ENCODE measurements around the gene FFAR4.
"Not testable (repeated sequence)": the region's sequence is repeated elsewhere in the genome, so short reads cannot be mapped to it uniquely, and the experiment has no call there.

FFAR4 gene

GRCh38 chr10:93566435-93567276, at the start of gene FFAR4:
Gene FFAR4, plus strand, starts transcription at chr10:93566665. Its CDS starts 56 bp downstream, at chr10:93566721.
- Histone ChIP-seq H3K9me3 (ENCODE audit: low read length) (no peaks in the 10 kb centered on the region), H3K27me3 (ENCODE audit: insufficient read depth, low read length) (peaks cover 69% of the 10 kb centered on the region), H3K4me1 (ENCODE audit: insufficient read depth, low read length) (no peaks in the 10 kb centered on the region), H3K4me3 (ENCODE audit: low read length) (no peak within 1 kb of the TSS), H2AFZ (ENCODE audit: low read depth, low read length) (peak within 1 kb of the TSS; percentile 26), H3K36me3 (ENCODE audit: insufficient read depth, low read length) (no peaks in the 10 kb centered on the region)

DNA sequence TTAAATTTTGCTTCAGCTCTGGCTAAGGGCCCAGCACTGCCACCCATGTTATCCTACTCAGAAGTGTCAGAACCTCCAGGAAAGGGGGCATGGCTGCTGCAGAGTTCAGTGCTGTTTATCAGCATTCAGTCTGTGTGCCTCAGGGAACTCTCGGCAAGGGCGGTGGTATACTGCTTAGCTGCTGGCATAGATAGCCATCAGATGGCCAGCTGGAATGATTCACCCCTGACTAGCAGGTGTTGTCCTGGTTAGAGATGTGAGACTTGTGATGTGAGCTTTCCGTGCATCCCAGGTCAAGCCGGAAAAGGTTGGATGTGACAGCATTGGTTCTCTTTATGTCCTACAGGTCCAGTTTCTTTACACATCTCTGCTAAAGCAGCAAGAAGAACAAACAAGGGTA, 47.9 kb upstream of the FFAR4 start:
- no peak overlapping the region for H3K4me3 ChIP-seq (ENCODE audit: low read length)
- H2AFZ ChIP-seq (ENCODE audit: low read depth, low read length) = no peak overlapping the region
- peaks cover 10% of the 10 kb centered on the region for H3K9me3 ChIP-seq (ENCODE audit: low read length)
- no peaks in the 10 kb centered on the region for H3K27me3 ChIP-seq (ENCODE audit: insufficient read depth, low read length)
- H3K4me1 ChIP-seq (ENCODE audit: insufficient read depth, low read length) = no peaks in the 10 kb centered on the region
- peaks cover 69% of the 10 kb centered on the region for H3K36me3 ChIP-seq (ENCODE audit: insufficient read depth, low read length)

DNA sequence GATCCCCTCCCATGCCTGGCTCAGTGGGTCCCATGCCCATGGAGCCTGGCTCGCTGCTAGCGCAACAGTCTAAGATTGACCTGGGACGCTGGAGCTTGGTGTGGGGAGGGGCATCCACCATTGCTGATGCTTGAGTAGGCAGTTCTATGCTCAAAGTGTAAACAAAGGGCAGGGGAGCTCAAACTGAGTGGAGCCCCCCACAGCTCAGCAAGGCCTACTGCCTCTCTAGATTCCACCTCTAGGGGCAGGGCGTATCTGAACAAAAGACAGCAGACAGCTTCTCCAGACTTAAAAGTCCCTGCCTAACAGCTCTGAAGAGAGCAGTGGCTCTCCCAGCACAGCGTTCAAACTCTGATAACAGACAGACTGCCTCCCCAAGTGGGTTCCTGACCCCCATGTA, 31.2 kb upstream of the FFAR4 start:
- Histone ChIP-seq H3K4me1 (ENCODE audit: insufficient read depth, low read length) (no peaks in the 10 kb centered on the region), H3K9me3 (ENCODE audit: low read length) (no peaks in the 10 kb centered on the region), H3K4me3 (ENCODE audit: low read length) (no peak overlapping the region), H3K27me3 (ENCODE audit: insufficient read depth, low read length) (no peaks in the 10 kb centered on the region), H2AFZ (ENCODE audit: low read depth, low read length) (no peak overlapping the region), H3K36me3 (ENCODE audit: insufficient read depth, low read length) (no peaks in the 10 kb centered on the region)

DNA sequence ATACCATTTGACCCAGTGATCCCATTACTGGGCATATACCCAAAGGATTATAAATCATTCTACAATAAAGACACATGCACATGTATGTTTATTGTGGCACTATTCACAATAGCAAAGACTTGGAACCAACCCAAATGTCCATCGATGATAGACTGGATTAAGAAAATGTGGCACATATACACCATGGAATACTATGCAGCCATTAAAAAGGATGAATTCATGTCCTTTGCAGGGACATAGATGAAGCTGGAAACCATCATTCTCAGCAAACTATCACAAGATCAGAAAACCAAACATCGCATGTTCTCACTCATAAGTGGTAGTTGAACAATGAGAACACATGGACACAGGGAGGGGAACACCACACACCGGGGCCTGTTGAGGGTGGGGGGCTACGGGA, 25.6 kb upstream of the FFAR4 start:
- not testable (repeated sequence) for H3K4me3 ChIP-seq (ENCODE audit: low read length); H3K36me3 ChIP-seq (ENCODE audit: insufficient read depth, low read length); H3K4me1 ChIP-seq (ENCODE audit: insufficient read depth, low read length); H3K27me3 ChIP-seq (ENCODE audit: insufficient read depth, low read length); H3K9me3 ChIP-seq (ENCODE audit: low read length); H2AFZ ChIP-seq (ENCODE audit: low read depth, low read length)

DNA sequence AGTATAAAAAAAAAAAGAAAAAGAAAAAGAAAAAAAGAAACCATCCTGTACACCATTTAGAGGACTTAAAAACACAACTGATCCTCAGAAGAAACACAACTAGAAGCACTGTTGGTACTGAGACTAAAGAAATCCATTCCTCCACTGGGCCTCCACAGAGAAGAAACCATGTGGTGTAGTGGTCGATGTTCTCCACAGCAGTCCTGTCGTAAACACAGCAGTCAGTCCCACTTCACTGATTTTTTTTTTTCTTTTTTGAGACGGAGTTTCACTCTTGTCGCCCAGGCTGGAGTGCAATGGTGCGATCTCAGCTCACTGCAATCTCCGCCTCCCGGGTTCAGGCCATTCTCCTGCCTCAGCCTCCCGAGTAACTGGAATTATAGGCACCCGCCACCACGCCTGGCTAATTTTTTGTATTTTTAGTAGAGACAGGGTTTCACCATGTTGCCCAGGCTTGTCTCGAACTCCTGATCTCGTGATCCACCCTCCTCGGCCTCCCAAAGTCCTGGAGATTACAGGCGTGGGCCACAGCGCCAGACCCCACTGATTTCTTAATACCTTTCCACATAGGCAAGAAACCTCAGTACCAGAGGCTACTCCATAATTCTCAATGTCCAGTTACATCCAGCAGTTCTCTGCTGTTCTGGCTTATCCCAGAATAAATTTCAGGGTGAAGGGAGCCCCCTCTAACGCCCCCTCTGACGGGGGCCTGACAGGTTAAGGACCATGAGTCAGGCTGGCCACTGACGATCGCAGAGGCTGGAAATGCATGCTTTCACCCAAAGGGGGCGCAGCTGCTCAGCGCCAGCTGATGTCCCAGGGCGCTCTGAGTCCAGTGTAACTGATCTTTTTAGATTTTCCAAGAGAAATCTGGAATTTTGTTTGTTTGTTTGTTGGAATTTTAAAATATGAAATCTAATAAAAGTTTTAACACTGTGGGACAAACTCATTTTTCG, 24.8 kb upstream of the FFAR4 start:
- Histone ChIP-seq H3K4me3 (ENCODE audit: low read length) (no peak overlapping the region), H3K36me3 (ENCODE audit: insufficient read depth, low read length) (no peaks in the 10 kb centered on the region), H3K4me1 (ENCODE audit: insufficient read depth, low read length) (no peaks in the 10 kb centered on the region), H3K9me3 (ENCODE audit: low read length) (no peaks in the 10 kb centered on the region), H2AFZ (ENCODE audit: low read depth, low read length) (no peak overlapping the region), H3K27me3 (ENCODE audit: insufficient read depth, low read length) (no peaks in the 10 kb centered on the region)

GRCh38 chr10:93542358-93542791, 24.1 kb upstream of the FFAR4 start:
- H3K9me3 ChIP-seq (ENCODE audit: low read length) = no peaks in the 10 kb centered on the region
- no peak overlapping the region for H3K4me3 ChIP-seq (ENCODE audit: low read length)
- H3K4me1 ChIP-seq (ENCODE audit: insufficient read depth, low read length) = no peaks in the 10 kb centered on the region
- H2AFZ ChIP-seq (ENCODE audit: low read depth, low read length) = no peak overlapping the region
- H3K27me3 ChIP-seq (ENCODE audit: insufficient read depth, low read length) = no peaks in the 10 kb centered on the region
- no peaks in the 10 kb centered on the region for H3K36me3 ChIP-seq (ENCODE audit: insufficient read depth, low read length)

DNA sequence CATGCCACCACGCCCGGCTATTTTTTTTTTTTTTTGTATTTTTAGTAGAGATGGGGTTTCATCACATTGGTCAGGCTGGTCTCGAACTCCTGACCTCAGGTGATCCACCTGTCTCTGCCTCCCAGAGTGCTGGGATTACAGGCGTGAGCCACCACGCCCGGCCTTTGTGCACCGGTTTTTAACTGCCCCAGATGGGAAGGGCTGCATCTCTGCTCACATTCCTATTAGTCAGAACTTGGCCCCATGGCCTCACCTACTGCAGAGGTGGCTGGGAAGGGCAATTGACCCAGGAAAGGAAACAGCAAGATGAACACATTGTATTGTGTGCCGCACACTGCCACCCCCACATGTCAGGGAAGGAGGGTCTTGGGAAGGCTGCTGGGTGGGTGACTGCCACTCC, 19.5 kb upstream of the FFAR4 start:
- not testable (repeated sequence) for H2AFZ ChIP-seq (ENCODE audit: low read depth, low read length); H3K9me3 ChIP-seq (ENCODE audit: low read length); H3K27me3 ChIP-seq (ENCODE audit: insufficient read depth, low read length); H3K4me3 ChIP-seq (ENCODE audit: low read length); H3K36me3 ChIP-seq (ENCODE audit: insufficient read depth, low read length); H3K4me1 ChIP-seq (ENCODE audit: insufficient read depth, low read length)

DNA sequence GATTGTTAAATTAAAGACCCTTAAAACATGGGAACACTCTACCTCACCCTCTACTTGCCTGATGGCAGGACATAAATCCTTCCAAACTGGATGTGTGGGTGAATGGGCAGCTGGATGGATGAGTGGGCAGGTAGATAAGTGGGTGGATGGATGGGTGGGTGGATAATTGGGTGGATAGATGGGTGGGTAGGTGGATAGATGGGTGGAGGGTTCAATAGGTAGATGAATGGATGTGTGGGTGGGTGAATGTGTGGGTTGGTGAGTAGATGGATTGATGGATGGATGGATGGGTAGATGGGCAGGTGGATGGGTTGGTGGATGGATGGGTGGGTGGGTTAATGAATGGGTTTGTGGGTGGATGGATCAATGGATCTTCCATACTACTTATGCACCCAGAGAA, 18.9 kb upstream of the FFAR4 start:
- no peak overlapping the region for H2AFZ ChIP-seq (ENCODE audit: low read depth, low read length)
- no peaks in the 10 kb centered on the region for H3K36me3 ChIP-seq (ENCODE audit: insufficient read depth, low read length)
- H3K9me3 ChIP-seq (ENCODE audit: low read length) = no peaks in the 10 kb centered on the region
- H3K4me3 ChIP-seq (ENCODE audit: low read length) = no peak overlapping the region
- no peaks in the 10 kb centered on the region for H3K27me3 ChIP-seq (ENCODE audit: insufficient read depth, low read length)
- H3K4me1 ChIP-seq (ENCODE audit: insufficient read depth, low read length) = no peaks in the 10 kb centered on the region

GRCh38 chr10:93548376-93549071, 17.9 kb upstream of the FFAR4 start:
- Histone ChIP-seq H3K9me3 (ENCODE audit: low read length) (no peaks in the 10 kb centered on the region), H3K36me3 (ENCODE audit: insufficient read depth, low read length) (no peaks in the 10 kb centered on the region), H3K27me3 (ENCODE audit: insufficient read depth, low read length) (no peaks in the 10 kb centered on the region), H3K4me1 (ENCODE audit: insufficient read depth, low read length) (peaks cover 1% of the 10 kb centered on the region), H3K4me3 (ENCODE audit: low read length) (no peak overlapping the region), H2AFZ (ENCODE audit: low read depth, low read length) (no peak overlapping the region)

GRCh38 chr10:93550606-93551005, 15.9 kb upstream of the FFAR4 start:
- Histone ChIP-seq H3K9me3 (ENCODE audit: low read length) (no peaks in the 10 kb centered on the region), H3K36me3 (ENCODE audit: insufficient read depth, low read length) (no peaks in the 10 kb centered on the region), H3K27me3 (ENCODE audit: insufficient read depth, low read length) (no peaks in the 10 kb centered on the region), H3K4me1 (ENCODE audit: insufficient read depth, low read length) (peaks cover 5% of the 10 kb centered on the region), H3K4me3 (ENCODE audit: low read length) (no peak overlapping the region), H2AFZ (ENCODE audit: low read depth, low read length) (no peak overlapping the region)

GRCh38 chr10:93552780-93553179, 13.7 kb upstream of the FFAR4 start:
- Histone ChIP-seq H3K36me3 (ENCODE audit: insufficient read depth, low read length) (no peaks in the 10 kb centered on the region), H3K9me3 (ENCODE audit: low read length) (no peaks in the 10 kb centered on the region), H3K4me1 (ENCODE audit: insufficient read depth, low read length) (peaks cover 5% of the 10 kb centered on the region), H2AFZ (ENCODE audit: low read depth, low read length) (no peak overlapping the region), H3K27me3 (ENCODE audit: insufficient read depth, low read length) (no peaks in the 10 kb centered on the region), H3K4me3 (ENCODE audit: low read length) (no peak overlapping the region)

DNA sequence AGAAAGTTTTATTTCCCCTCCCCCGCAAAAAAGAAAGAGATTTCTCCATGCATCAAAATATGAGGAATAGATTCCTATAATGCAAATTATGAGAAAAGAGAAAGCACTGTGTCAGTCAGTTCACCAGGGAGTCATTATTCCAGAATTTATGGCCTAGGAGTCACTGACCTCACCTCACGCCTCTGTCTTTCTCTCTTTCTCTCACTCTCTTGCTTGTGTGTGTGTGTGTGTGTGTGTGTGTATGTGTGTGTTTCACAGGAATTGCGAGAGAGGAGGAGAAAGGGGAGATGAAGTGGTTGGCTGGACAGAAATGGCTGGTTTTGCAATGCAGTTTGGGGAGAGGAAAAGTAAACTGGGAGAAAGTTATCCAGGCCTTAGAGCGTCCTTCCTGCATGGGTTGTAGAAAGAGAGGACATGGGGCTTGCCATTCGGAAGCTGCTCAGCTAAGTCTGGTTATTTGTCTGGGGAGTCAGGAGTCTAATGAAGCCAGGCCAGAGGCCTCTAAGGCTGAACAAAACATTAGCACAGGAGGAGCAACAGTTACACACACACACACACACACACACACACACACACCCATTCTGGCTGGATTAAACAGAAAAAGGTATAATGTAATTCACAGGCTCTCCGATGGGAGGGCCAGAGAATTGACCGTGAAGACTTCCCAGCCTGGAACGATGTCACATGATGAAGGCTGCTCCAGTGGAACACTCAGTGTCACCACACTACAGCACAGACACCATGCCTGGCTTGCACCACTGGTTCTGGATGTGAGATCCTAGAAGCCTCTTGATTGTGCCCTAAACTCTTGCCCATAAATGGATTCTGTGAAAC, 12.8 kb upstream of the FFAR4 start:
- Histone ChIP-seq H3K9me3 (ENCODE audit: low read length) (no peaks in the 10 kb centered on the region), H3K4me1 (ENCODE audit: insufficient read depth, low read length) (peaks cover 5% of the 10 kb centered on the region), H3K27me3 (ENCODE audit: insufficient read depth, low read length) (no peaks in the 10 kb centered on the region), H3K4me3 (ENCODE audit: low read length) (no peak overlapping the region), H2AFZ (ENCODE audit: low read depth, low read length) (no peak overlapping the region), H3K36me3 (ENCODE audit: insufficient read depth, low read length) (no peaks in the 10 kb centered on the region)

Data from neuron (in vitro differentiated cells).